GM19025 (cell line): ENCODE measurements around the gene PRKAR1B.
"Not testable (repeated sequence)": the region's sequence is repeated elsewhere in the genome, so short reads cannot be mapped to it uniquely, and the experiment has no call there.

Experiments
- ATAC-seq: cut with Tn5 transposase; IDR thresholded peaks from one replicate; pipeline ENCODE4 v1.9.1; 2021; ENCODE audit warnings: mild to moderate bottlenecking, low read depth, moderate library complexity; ENCODE audit not compliant: unreplicated experiment

Gene PRKAR1B

GRCh38 chr7:628826-629225 lies 98.3 kb downstream of the PRKAR1B start:
- no peak for ATAC-seq

- no peak for ATAC-seq
Measured at GRCh38 chr7:628402-628763, 98.7 kb downstream of the PRKAR1B start.

GRCh38 chr7:627661-628401 lies 99.2 kb downstream of the PRKAR1B start:
- no peak for ATAC-seq

GRCh38 chr7:625376-625971 lies 101.6 kb downstream of the PRKAR1B start:
- ATAC-seq = no peak

GRCh38 chr7:623464-623863 lies 103.6 kb downstream of the PRKAR1B start:
- no peak for ATAC-seq

GRCh38 chr7:621572-622285 lies 105.4 kb downstream of the PRKAR1B start:
- ATAC-seq = no peak

- ATAC-seq = no peak
Measured at GRCh38 chr7:620885-621284, 106.2 kb downstream of the PRKAR1B start.

GRCh38 chr7:620056-620455 lies 107.0 kb downstream of the PRKAR1B start:
- no peak for ATAC-seq

GRCh38 chr7:619368-619840 lies 107.7 kb downstream of the PRKAR1B start:
- no peak for ATAC-seq

- ATAC-seq = no peak
Measured at GRCh38 chr7:618539-619367, 108.3 kb downstream of the PRKAR1B start.

- ATAC-seq = no peak
Measured at GRCh38 chr7:617614-618538, 109.2 kb downstream of the PRKAR1B start.

GRCh38 chr7:613442-614140 lies 113.5 kb downstream of the PRKAR1B start:
- ATAC-seq = no peak

GRCh38 chr7:611837-612236 lies 115.2 kb downstream of the PRKAR1B start:
- ATAC-seq = not testable (repeated sequence)

GRCh38 chr7:611281-611810 lies 115.7 kb downstream of the PRKAR1B start:
- no peak for ATAC-seq

- no peak for ATAC-seq
Measured at GRCh38 chr7:610531-611280, 116.4 kb downstream of the PRKAR1B start.

GRCh38 chr7:610141-610530 lies 116.9 kb downstream of the PRKAR1B start:
- ATAC-seq = no peak

GRCh38 chr7:609365-609764 lies 117.7 kb downstream of the PRKAR1B start:
- no peak for ATAC-seq

- ATAC-seq = no peak
Measured at GRCh38 chr7:608954-609353, 118.1 kb downstream of the PRKAR1B start.
